SW480 (cell line): ENCODE measurements around the gene ADARB1.
"Not testable (repeated sequence)": the region's sequence is repeated elsewhere in the genome, so short reads cannot be mapped to it uniquely, and the experiment has no call there.

ENCODE experiments used
- DNase-seq: peaks from one replicate; pipeline ENCODE4 v3.0.0-alpha.2; 2016; ENCODE audit warnings: low spot score

The ADARB1 gene

DNA sequence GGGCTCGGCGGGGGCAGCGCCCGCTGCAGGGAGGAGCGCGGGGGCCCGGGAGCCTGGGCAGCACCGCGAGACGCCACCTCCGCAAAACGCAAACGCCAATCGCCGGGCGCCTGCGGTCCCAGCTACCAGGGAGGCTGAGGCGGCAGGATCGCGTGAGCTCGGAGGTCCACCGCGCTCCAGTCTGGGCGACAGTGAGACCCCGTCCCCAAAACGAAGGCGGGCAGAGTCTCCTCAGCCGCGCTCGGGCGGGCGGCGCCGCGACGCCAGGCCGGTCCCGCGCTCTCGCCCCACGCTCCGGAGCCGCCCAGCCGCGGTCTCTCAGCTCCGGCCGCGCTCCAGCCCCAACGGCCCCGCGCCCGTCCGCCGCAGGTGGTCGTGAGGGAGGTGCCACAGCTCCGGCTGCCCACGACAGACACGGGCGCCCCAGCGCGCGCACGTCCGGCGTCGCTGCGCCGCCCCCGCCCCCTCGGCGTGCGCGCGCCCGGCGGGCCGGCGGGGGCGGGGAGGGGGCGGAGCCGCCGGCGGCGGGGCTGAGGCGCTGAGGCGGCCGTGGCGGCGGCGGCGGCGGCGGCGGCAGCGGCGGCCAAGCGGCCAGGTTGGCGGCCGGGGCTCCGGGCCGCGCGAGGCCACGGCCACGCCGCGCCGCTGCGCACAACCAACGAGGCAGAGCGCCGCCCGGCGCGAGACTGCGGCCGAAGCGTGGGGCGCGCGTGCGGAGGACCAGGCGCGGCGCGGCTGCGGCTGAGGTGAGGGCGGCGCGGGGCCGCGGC is at the start of gene ADARB1:
Gene ADARB1 (plus strand): TSS at position 533 of the 770 bp plus-strand sequence. CDS start 97,077 bp downstream, outside the sequence.
- peak; percentile 55 for DNase-seq

DNA sequence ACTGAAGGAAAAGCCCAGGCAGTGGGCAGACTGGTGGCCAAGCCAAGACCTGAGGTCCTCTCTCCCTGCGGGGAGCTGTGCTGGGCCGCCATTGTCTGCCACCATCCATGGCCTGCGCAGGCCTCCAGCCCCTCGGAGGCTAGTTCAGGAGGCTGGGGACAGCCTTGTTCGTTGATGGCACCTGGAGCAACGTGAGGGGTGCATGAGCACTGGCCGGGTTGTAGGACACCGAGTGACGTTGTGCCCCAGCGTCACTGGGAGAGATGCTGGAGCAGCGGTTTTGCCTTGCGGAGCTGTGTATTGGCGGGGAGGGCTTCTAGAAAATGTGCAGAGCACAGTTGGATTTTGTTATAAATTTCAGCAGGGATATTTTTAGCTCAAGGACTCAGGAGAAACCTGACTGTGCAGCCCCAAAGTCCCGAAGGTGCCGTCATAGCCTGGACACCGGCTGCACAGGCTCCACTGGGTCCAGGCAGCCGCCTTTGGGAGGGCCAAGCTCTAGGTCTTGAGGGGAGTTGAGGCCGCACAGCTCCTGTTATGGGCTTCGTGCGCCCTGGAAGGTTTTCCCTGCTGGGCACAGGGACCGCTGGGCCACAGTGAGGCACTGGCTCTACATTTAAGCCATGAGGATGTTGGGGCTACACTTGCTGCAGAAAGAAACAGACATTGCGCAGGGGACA is 48.2 kb upstream of the ADARB1 start:
- DNase-seq = no peak

DNA sequence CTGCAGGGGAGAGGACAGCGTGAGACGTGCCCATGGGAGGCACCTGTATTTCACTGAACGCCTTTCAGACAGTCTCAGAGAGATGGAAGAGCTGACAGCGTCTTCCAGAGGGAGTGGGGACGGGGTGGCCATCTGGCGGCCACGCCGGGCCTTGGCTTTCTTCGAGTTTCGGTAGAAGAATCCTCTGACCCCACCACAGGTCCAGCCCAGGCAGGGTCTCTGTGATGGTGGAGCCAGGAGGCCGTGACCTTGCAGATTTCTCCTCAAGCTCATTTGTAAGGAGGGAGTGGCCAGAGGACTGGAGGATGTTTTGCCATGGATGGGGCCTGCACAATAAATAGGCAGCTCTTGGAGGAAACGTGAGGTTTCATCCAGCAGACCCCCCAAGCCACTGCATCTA is 47.6 kb upstream of the ADARB1 start:
- DNase-seq = no peak

GRCh38 chr21:45027241-45028196 is 46.9 kb upstream of the ADARB1 start:
- no peak for DNase-seq

- DNase-seq = not testable (repeated sequence)
Measured at GRCh38 chr21:45028645-45029044, 45.7 kb upstream of the ADARB1 start.

DNA sequence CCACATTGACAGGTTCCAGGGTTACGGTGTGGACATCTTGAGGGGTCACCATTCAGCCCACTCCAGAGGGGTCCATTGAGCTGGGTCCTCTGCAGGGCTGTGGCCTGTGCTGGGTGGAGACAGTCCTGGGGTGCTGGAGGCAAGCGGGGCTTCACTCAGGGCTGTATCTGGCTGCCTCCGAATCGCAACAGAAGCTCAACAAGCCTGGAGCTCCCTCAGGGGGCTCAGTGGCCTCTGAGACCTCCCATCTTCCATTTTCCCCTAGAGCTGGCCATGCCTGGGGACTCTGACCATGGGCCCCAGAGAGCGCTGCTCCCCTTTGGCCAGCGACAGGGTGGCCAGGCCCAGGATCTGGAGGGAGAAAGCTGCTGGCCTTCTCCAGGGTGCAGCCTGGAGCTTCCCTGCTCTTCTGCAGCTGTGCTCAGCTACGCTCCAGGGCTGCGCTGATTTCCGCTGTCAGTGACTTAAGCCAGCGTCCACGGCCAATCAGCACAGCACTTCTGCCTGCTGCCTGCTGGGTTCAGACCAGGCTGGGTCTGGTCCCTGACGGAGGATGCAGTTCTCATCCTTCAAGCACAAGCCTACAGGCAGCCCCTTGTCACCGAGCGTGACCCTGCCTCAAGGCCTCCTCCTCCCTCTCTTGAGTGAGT is 45.0 kb upstream of the ADARB1 start:
- no peak for DNase-seq

- no peak for DNase-seq
Measured at GRCh38 chr21:45029948-45030681, 44.3 kb upstream of the ADARB1 start.

- DNase-seq = no peak
Measured at GRCh38 chr21:45030682-45031570, 43.5 kb upstream of the ADARB1 start.

DNA sequence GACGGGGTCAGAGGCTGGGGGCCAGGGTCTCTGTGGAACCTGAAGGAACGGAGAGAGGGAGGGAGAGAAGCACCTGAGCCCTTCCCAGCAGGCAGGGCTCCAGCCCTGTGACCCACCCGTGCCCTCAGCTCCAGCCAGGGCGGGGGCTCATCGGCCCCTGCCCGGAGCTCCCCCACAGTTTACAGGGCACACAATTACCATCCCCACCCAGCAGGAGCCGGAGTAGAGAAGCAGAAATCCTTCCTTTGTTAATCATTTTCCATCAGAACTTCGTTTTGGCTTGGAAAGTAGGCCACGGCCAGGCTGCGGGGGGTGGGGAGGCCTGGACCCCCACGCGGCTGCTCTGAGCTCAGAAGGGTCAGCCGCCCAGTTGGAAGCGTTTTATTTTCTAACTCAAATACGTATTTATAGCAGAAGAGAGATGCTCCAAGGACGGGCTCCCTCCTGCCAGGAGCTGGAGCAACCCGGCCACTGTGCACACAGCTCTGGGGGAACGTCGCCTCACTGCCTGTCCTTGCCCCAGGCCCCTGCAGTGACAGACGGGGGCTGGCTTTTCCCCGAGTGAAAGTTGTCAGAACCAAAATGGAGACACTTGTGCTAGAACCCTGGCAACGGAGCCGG is 42.7 kb upstream of the ADARB1 start:
- DNase-seq = no peak

DNA sequence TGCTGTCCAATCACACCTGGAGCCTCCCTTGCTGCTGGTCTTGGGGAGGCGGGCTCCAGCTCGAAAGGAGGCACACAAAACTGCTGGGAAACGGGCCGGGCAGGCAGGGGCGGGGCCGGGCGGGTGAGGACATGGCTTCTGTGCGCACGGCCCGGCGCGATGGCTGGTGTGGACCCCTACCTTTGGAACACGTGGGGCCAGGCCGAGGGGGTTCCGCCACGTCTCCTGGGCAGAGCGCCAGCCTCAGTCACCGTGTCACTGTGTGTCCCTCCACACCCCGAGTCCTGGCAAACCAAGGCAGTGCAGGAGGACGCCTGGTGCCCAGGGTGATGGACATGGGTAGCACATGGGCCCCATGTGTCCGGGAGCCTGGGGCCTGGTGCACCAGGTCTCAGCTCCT is 42.0 kb upstream of the ADARB1 start:
- DNase-seq = no peak

- DNase-seq = no peak
Measured at GRCh38 chr21:45032977-45033710, 41.2 kb upstream of the ADARB1 start.

- no peak for DNase-seq
Measured at GRCh38 chr21:45033791-45034555, 40.4 kb upstream of the ADARB1 start.

- DNase-seq = no peak
Measured at GRCh38 chr21:45034556-45035476, 39.6 kb upstream of the ADARB1 start.

GRCh38 chr21:45035477-45035848 is 38.9 kb upstream of the ADARB1 start:
- no peak for DNase-seq

DNA sequence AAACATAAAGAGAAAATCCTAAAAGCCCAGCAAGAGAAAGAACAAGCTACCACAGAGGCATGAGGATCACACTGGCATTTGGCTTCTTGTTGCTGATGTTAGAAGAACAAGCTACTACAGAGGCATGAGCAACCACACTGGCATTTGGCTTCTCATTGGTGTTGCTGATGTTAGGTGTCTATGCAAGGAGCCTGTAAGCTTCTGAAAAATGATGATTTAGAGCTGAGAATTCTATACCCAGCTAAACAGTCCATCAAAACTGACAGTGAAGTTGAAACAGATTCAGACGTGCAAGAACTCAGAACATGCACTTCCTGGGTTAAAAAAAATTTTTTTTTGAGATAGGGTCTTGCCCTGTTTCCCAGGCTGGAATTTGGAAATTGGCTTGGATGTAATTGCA is 37.8 kb upstream of the ADARB1 start:
- no peak for DNase-seq

GRCh38 chr21:45037986-45038385 is 36.4 kb upstream of the ADARB1 start:
- no peak for DNase-seq
